GM04504 (cell line): Measurements from ENCODE around the gene UNC80.

Experiments used
- DNase-seq: peaks from one replicate; pipeline ENCODE4 v3.0.0-alpha.2; 2012; ENCODE audit warnings: low read depth

The UNC80 gene

DNA sequence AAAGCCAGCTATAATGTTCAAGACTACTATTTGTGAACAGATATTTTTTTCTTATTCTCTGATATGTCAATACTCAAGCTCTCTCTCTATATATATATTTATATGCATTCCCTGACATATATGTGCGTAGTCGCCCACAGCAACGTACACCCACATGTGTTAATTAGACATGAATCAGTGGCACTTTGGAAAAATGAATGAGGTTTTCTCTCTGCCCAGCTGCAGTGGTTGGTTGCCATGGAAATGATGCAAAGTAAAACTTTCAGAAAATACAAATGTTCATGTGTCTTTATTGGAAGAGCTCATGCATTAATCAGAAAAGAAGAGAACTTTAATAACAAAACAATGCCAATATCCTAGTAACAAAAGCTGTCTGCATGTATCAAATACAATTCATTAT lies 34.7 kb downstream of the UNC80 start:
- DNase-seq, result no peak

GRCh38 chr2:209808521-209808920 lies 36.9 kb downstream of the UNC80 start:
- DNase-seq, result no peak

- DNase-seq, result no peak
These were observed 37.6 kb downstream of the UNC80 start for GRCh38 chr2:209809256-209809655.

- DNase-seq, result no peak
These were observed 46.2 kb downstream of the UNC80 start for GRCh38 chr2:209817844-209818271.

- DNase-seq, result no peak
These were observed 47.3 kb downstream of the UNC80 start for GRCh38 chr2:209818939-209819338.

DNA sequence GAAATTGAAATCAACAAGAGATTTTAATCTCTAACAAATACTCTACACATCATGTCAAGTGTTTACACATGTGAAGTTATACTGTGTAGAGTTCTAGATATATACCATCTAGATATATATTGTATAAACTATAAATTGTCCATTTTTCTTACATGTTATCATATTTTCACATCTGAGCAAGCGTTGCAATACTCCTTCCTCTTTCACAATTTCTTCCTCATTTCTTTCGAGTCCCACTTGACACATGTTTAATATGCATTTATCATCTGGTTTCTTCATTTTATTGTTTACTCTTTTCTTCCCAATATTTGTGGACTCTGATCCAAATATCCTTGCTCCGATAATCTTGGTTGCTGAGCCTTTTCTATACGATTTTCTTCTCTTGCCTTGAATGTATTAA lies 50.2 kb downstream of the UNC80 start:
- no peak for DNase-seq

DNA sequence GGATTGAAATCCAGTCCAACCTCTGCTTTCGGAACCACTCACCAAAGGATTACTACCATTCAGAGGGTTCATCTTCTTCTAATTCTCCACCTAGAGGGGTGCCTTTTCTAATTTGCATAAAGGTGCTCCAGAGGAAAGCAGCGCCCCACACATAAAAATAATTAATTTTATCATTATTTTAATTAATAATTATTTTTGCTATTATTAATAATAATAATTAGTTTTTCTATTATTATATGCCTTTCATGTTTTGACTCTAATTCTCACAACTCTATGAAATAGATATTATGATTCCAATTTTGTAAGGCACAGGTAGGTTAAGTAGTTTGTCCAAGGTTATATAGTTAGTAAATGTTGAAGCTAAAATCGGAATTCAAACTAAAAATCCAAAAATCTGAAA lies 51.9 kb downstream of the UNC80 start:
- no peak for DNase-seq

GRCh38 chr2:209824391-209824790 lies 52.8 kb downstream of the UNC80 start:
- DNase-seq, result no peak

DNA sequence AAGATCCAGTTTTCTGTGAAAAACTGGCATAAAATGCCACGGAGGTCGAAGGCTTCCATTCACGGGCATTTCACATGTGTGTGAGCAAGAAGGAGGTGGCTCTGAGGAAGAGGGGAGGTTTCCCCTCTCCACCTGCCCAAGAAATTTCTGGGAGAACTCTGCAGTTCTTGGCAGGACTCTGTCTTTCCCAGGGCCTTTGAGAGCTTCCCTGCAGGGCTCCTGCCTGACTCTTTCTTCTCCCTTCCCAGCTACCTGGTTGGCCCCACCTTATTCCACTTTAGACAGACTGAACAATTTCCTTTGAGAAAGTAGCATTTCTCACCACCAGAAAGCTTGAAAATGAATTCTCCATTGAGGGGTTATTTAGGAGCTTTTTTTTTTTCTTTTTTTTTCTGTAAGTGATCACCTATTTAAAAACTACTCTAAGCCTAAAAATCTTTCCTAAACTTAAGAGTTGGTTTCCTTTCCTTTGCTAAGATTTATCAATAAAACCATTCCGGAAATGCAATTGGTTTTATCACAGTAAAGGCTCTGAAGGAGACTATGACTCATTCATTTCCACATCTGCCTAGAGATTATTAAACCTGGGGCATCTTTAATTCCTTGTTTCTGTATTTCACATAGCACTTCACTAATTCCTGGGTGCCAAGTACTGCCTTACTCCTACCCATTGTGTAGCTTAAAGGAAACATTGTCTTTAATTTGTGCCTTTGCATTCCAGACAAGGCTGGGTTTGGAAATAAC lies 59.3 kb downstream of the UNC80 start:
- DNase-seq, result no peak

GRCh38 chr2:209834767-209835166 lies 63.1 kb downstream of the UNC80 start:
- no peak for DNase-seq

DNA sequence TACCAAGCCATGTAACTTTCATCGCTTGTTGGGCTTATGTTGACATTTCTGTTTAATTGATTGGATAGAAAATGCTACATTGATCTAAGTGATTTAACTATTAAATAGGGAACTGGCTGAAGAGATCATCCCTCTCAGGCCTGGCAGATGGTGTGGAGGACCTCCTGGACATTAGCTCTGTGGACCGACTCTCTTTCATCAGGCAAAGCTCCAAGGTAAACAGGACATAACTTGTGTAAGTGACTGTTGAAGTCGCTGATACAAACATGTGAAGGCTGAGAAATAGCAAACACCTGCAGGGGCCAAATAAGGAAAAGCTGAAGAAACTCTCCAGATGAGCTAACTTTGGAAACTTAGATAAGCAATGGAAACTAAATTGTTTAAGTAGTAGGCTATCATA lies 68.8 kb downstream of the UNC80 start:
- DNase-seq, result no peak

DNA sequence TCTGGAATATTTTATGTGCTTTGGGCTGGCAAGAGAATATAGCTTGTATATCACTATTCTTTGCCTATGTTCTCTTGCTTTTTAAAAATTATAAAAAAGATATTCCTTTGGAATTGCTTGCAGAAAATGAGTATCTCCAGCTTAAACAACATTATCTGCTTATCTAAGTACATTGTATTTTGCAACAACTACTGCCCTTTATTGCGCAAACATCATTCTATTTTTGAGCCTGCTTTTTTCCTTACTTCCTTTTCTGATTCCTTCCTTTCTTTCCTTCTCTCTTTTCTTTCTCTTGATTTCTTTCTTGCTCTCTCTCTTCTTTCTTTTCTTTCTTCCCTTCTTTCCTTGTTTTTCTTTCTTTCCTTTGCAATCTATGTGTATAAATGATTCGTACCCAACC lies 74.0 kb downstream of the UNC80 start:
- DNase-seq, result no peak

- no peak for DNase-seq
These were observed 93.2 kb downstream of the UNC80 start for GRCh38 chr2:209864716-209865295.

- no peak for DNase-seq
These were observed 96.8 kb downstream of the UNC80 start for GRCh38 chr2:209868271-209868994.

DNA sequence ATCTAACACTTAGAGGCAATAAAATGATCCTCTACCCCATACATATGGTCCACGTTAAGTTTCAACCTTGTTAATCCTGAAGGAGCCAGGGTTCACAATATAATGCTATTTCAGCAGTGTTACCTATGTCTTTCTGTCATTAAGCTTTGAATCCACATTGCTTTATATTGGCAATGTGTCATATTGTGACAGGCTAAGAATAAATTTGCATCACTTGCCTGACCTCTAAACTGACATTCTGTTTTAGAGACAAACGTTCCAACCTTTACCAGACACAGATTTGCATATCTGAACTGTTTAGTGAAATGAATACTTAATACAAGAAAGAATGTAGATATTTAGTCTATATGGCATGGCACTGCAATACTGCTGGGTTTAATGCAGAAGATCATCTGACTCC lies 98.4 kb downstream of the UNC80 start:
- no peak for DNase-seq

- DNase-seq, result no peak
These were observed 101.0 kb downstream of the UNC80 start for GRCh38 chr2:209872675-209873074.

- no peak for DNase-seq
These were observed 103.6 kb downstream of the UNC80 start for GRCh38 chr2:209875270-209875669.

GRCh38 chr2:209876211-209876610 lies 104.6 kb downstream of the UNC80 start:
- no peak for DNase-seq

- no peak for DNase-seq
These were observed 107.1 kb downstream of the UNC80 start for GRCh38 chr2:209878701-209879100.

DNA sequence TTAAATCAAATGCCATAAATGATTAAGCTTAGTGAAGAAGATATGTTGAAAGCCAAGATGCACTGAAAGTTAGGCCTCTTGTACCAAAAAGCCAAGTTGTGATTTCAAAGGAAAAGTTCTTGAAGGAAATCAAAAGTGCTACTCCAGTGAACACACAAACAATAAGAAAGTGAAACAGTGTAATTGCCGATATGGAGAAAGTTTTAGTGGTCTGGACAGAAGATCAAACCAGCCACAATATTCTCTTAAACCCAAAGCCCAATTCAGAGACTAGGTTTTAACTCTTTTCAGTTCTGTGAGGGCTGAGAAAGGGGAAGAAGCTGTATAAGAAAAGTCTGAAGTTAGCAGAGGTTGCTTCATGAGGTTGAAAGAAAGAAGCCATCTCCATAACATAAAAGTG lies 129.0 kb downstream of the UNC80 start:
- no peak for DNase-seq

DNA sequence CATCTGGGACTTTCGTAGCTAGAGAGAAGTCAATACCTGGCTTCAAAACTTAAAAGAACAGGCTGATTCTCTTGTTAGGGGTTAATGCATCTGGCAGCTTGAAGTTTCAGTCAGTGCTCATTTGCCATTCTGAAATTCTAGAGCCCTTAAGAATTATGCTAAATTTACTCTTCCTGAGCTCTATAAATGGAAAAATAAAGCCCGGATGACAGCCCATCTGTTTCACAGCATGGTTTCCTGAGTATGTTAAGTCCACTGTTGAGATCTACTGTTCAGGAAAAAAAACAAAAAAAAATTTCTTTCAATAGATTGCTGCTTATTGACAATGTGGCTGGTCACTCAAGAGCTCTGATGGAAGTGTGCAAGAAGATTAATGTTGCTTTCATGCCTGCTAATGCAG lies 129.5 kb downstream of the UNC80 start:
- no peak for DNase-seq

DNA sequence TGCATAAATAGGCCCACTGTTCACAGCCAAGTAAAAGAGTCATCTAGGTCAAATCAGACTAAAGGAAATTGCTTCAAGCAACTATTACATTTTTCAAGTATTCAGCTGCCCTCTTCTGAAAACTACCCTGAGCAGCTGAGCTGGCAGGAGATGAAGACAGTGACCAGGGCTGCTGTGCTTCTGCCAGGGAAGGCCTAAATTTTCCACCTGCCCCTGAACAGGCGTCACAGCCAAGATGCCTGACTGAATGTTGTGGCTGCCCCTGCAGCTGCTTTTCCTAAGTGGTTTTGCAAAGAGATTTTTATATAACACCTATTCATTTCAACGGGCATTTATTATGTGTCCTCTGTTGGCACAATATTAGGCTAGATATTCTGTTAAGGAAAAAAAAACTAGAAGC lies 134.1 kb downstream of the UNC80 start:
- no peak for DNase-seq

DNA sequence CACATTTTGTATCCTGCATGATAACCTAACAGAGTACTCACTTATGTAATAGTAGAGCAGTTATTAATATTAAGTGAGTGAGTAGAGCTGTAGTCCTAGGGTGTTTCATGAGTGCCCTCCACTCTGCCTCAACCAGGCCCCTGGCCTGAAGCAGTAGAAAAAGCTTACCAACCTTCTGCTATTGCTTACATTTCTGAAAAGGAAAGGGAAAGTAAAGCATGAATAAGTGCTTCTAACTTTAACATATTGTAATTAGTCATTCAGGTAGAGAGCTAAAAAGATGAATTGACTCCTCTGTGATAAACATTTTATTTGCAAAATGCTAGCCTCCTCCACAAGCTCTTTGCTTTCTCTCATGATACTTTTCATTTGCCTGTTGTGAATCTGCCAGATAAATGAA lies 136.1 kb downstream of the UNC80 start:
- DNase-seq, result no peak
